ENCODE measurements around the gene IMPA2.

Gene IMPA2

DNA sequence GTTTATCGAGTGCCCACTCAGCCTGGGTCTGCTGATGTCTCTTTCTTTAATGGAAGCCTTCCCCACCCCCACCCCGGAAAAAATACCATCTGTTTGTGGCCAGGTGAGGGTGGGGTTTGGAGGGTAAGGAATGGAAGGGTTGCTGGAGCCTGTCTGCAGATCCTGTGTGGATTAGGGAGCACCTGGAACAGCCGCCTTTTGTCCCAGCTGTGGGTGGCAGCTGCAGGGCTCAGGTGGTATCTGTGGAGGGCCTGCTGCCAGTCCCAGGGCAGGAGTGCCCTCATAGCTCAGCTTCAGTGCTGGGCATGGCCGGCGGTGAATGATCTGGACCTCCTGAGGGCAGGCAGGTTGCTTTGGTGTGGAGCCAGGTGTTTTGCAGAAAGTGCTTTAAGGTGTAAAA is 45.3 kb downstream of the IMPA2 start:
- no peaks in the 10 kb centered on the region for H3K79me2 ChIP-seq (ENCODE audit: insufficient read depth, low read length)
- H3K9me2 ChIP-seq (replicated peaks; ENCODE audit: insufficient read depth, low read length): no peaks in the 10 kb centered on the region
- H3K27me3 ChIP-seq (ENCODE audit: low read length): no peaks in the 10 kb centered on the region
- no peak overlapping the region for H3K4me2 ChIP-seq (ENCODE audit: low read depth, low read length, poor library complexity, severe bottlenecking)
- no peaks in the 10 kb centered on the region for H3F3A ChIP-seq (ENCODE audit: insufficient read depth)
- no peaks in the 10 kb centered on the region for H3K9me3 ChIP-seq (ENCODE audit: insufficient read depth, low read length)
- no peaks in the 10 kb centered on the region for H3K36me3 ChIP-seq (ENCODE audit: low read length)
- H4K20me1 ChIP-seq (ENCODE audit: low read depth, low read length): no peaks in the 10 kb centered on the region
- TF ChIP-seq EZH2phosphoT487 (conservative IDR thresholded peaks at IDR 0.05; ENCODE audit: low read length): no peak
- TF ChIP-seq, protein P1, sequence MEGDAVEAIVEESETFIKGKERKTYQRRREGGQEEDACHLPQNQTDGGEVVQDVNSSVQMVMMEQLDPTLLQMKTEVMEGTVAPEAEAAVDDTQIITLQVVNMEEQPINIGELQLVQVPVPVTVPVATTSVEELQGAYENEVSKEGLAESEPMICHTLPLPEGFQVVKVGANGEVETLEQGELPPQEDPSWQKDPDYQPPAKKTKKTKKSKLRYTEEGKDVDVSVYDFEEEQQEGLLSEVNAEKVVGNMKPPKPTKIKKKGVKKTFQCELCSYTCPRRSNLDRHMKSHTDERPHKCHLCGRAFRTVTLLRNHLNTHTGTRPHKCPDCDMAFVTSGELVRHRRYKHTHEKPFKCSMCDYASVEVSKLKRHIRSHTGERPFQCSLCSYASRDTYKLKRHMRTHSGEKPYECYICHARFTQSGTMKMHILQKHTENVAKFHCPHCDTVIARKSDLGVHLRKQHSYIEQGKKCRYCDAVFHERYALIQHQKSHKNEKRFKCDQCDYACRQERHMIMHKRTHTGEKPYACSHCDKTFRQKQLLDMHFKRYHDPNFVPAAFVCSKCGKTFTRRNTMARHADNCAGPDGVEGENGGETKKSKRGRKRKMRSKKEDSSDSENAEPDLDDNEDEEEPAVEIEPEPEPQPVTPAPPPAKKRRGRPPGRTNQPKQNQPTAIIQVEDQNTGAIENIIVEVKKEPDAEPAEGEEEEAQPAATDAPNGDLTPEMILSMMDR (IDR thresholded peaks at IDR 0.05; ENCODE audit: insufficient read depth, low read length, poor library complexity, severe bottlenecking): no peak
- no peak overlapping the region for H3K9ac ChIP-seq (ENCODE audit: low read length)
- no peak overlapping the region for H3K27ac ChIP-seq (ENCODE audit: low read depth, low read length)
- no peak overlapping the region for H3K4me3 ChIP-seq (ENCODE audit: insufficient read depth, low read length, poor library complexity, severe bottlenecking)
- no peak overlapping the region for H2AFZ ChIP-seq (ENCODE audit: low read depth, low read length, severe bottlenecking)

GRCh38 chr18:12027046-12027445 is 45.7 kb downstream of the IMPA2 start:
- no peaks in the 10 kb centered on the region for H3K36me3 ChIP-seq (ENCODE audit: low read length)
- H3F3A ChIP-seq (ENCODE audit: insufficient read depth): no peaks in the 10 kb centered on the region
- no peaks in the 10 kb centered on the region for H3K9me3 ChIP-seq (ENCODE audit: insufficient read depth, low read length)
- H3K9ac ChIP-seq (ENCODE audit: low read length): no peak overlapping the region
- no peaks in the 10 kb centered on the region for H3K27me3 ChIP-seq (ENCODE audit: low read length)
- H3K79me2 ChIP-seq (ENCODE audit: insufficient read depth, low read length): no peaks in the 10 kb centered on the region
- H2AFZ ChIP-seq (ENCODE audit: low read depth, low read length, severe bottlenecking): no peak overlapping the region
- no peak overlapping the region for H3K27ac ChIP-seq (ENCODE audit: low read depth, low read length)
- H3K4me2 ChIP-seq (ENCODE audit: low read depth, low read length, poor library complexity, severe bottlenecking): no peak overlapping the region
- H3K9me2 ChIP-seq (replicated peaks; ENCODE audit: insufficient read depth, low read length): no peaks in the 10 kb centered on the region
- no peak overlapping the region for H3K4me3 ChIP-seq (ENCODE audit: insufficient read depth, low read length, poor library complexity, severe bottlenecking)
- H4K20me1 ChIP-seq (ENCODE audit: low read depth, low read length): no peaks in the 10 kb centered on the region
- no peak for TF ChIP-seq EZH2phosphoT487 (conservative IDR thresholded peaks at IDR 0.05; ENCODE audit: low read length)

GRCh38 chr18:12027480-12027879 is 46.2 kb downstream of the IMPA2 start:
- no peaks in the 10 kb centered on the region for H3K9me2 ChIP-seq (replicated peaks; ENCODE audit: insufficient read depth, low read length)
- H3F3A ChIP-seq (ENCODE audit: insufficient read depth): no peaks in the 10 kb centered on the region
- no peak overlapping the region for H3K4me3 ChIP-seq (ENCODE audit: insufficient read depth, low read length, poor library complexity, severe bottlenecking)
- no peaks in the 10 kb centered on the region for H3K36me3 ChIP-seq (ENCODE audit: low read length)
- no peak overlapping the region for H3K4me2 ChIP-seq (ENCODE audit: low read depth, low read length, poor library complexity, severe bottlenecking)
- H4K20me1 ChIP-seq (ENCODE audit: low read depth, low read length): no peaks in the 10 kb centered on the region
- no peaks in the 10 kb centered on the region for H3K9me3 ChIP-seq (ENCODE audit: insufficient read depth, low read length)
- H3K9ac ChIP-seq (ENCODE audit: low read length): no peak overlapping the region
- no peaks in the 10 kb centered on the region for H3K79me2 ChIP-seq (ENCODE audit: insufficient read depth, low read length)
- H3K27me3 ChIP-seq (ENCODE audit: low read length): no peaks in the 10 kb centered on the region
- TF ChIP-seq EZH2phosphoT487 (conservative IDR thresholded peaks at IDR 0.05; ENCODE audit: low read length): no peak
- TF ChIP-seq, protein P1 (IDR thresholded peaks at IDR 0.05; ENCODE audit: insufficient read depth, low read length, poor library complexity, severe bottlenecking): no peak
- H3K27ac ChIP-seq (ENCODE audit: low read depth, low read length): no peak overlapping the region
- no peak overlapping the region for H2AFZ ChIP-seq (ENCODE audit: low read depth, low read length, severe bottlenecking)

- no peak overlapping the region for H3K27ac ChIP-seq (ENCODE audit: low read depth, low read length)
- H3K9me3 ChIP-seq (ENCODE audit: insufficient read depth, low read length): no peaks in the 10 kb centered on the region
- no peak overlapping the region for H3K4me2 ChIP-seq (ENCODE audit: low read depth, low read length, poor library complexity, severe bottlenecking)
- no peak overlapping the region for H3K4me3 ChIP-seq (ENCODE audit: insufficient read depth, low read length, poor library complexity, severe bottlenecking)
- no peak overlapping the region for H3K9ac ChIP-seq (ENCODE audit: low read length)
- H2AFZ ChIP-seq (ENCODE audit: low read depth, low read length, severe bottlenecking): no peak overlapping the region
- H3F3A ChIP-seq (ENCODE audit: insufficient read depth): no peaks in the 10 kb centered on the region
- no peaks in the 10 kb centered on the region for H4K20me1 ChIP-seq (ENCODE audit: low read depth, low read length)
- TF ChIP-seq, protein P1 (IDR thresholded peaks at IDR 0.05; ENCODE audit: insufficient read depth, low read length, poor library complexity, severe bottlenecking): no peak
- TF ChIP-seq EZH2phosphoT487 (conservative IDR thresholded peaks at IDR 0.05; ENCODE audit: low read length): no peak
- no peaks in the 10 kb centered on the region for H3K27me3 ChIP-seq (ENCODE audit: low read length)
- no peaks in the 10 kb centered on the region for H3K36me3 ChIP-seq (ENCODE audit: low read length)
- H3K79me2 ChIP-seq (ENCODE audit: insufficient read depth, low read length): no peaks in the 10 kb centered on the region
- H3K9me2 ChIP-seq (replicated peaks; ENCODE audit: insufficient read depth, low read length): no peaks in the 10 kb centered on the region
These were observed 46.8 kb downstream of the IMPA2 start for GRCh38 chr18:12028040-12028628.

Measured in SU-DHL-6 (cell line).